ENCODE measurements around the gene EIF2AK3.

The EIF2AK3 gene

DNA sequence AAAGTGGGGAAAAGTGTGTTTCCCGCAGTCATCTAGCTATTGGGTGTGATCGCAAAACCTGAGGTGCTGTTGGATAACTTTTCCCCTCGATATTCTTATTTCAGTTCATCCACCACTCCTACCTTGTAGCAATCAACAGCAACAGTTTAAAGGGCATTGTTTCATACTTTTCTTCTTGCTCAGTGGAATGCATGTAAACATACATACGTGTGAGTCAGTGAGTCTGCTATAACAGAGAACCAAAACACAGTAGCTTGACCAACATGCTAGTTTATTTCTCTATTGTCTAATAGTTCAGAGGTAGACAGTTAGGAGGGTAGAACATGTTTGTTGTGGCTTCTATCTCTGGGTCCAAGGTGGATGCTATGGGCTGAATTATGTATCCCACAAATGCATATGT is 97.2 kb downstream of the EIF2AK3 start:
- H3K27me3 ChIP-seq (ENCODE audit: insufficient read depth, low read length): 0 out of 2 replicates have a peak, but pooled peaks cover 3% of the 10 kb centered on the region
- no peaks in the 10 kb centered on the region for H3K9me3 ChIP-seq (ENCODE audit: low read length)
- H3K79me2 ChIP-seq (ENCODE audit: insufficient read depth, low read length): no peaks in the 10 kb centered on the region
- H3K4me1 ChIP-seq (ENCODE audit: insufficient read depth, low read length, severe bottlenecking): no peaks in the 10 kb centered on the region
- no peaks in the 10 kb centered on the region for H4K20me1 ChIP-seq (ENCODE audit: insufficient read depth, low read length)
- no peak overlapping the region for H3K4me2 ChIP-seq (ENCODE audit: low read length)
- H3F3A ChIP-seq (ENCODE audit: insufficient read depth, low read length): no peaks in the 10 kb centered on the region
- H3K27ac ChIP-seq (ENCODE audit: low read depth, low read length, poor library complexity, severe bottlenecking): no peak overlapping the region
- H3K36me3 ChIP-seq (ENCODE audit: insufficient read depth, low read length): no peaks in the 10 kb centered on the region
- no peak overlapping the region for H3K9ac ChIP-seq (ENCODE audit: low read length)
- H2AFZ ChIP-seq (ENCODE audit: low read length): no peak overlapping the region
- TF ChIP-seq, protein P1, sequence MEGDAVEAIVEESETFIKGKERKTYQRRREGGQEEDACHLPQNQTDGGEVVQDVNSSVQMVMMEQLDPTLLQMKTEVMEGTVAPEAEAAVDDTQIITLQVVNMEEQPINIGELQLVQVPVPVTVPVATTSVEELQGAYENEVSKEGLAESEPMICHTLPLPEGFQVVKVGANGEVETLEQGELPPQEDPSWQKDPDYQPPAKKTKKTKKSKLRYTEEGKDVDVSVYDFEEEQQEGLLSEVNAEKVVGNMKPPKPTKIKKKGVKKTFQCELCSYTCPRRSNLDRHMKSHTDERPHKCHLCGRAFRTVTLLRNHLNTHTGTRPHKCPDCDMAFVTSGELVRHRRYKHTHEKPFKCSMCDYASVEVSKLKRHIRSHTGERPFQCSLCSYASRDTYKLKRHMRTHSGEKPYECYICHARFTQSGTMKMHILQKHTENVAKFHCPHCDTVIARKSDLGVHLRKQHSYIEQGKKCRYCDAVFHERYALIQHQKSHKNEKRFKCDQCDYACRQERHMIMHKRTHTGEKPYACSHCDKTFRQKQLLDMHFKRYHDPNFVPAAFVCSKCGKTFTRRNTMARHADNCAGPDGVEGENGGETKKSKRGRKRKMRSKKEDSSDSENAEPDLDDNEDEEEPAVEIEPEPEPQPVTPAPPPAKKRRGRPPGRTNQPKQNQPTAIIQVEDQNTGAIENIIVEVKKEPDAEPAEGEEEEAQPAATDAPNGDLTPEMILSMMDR (IDR thresholded peaks at IDR 0.05; ENCODE audit: low read length): no peak
- TF ChIP-seq EZH2 (IDR thresholded peaks at IDR 0.05; ENCODE audit: borderline replicate concordance, low read length): no peak
- H3K9me2 ChIP-seq (ENCODE audit: low read depth, low read length): no peaks in the 10 kb centered on the region
- no peak overlapping the region for H3K4me3 ChIP-seq (ENCODE audit: low read depth, low read length, poor library complexity, severe bottlenecking)

DNA sequence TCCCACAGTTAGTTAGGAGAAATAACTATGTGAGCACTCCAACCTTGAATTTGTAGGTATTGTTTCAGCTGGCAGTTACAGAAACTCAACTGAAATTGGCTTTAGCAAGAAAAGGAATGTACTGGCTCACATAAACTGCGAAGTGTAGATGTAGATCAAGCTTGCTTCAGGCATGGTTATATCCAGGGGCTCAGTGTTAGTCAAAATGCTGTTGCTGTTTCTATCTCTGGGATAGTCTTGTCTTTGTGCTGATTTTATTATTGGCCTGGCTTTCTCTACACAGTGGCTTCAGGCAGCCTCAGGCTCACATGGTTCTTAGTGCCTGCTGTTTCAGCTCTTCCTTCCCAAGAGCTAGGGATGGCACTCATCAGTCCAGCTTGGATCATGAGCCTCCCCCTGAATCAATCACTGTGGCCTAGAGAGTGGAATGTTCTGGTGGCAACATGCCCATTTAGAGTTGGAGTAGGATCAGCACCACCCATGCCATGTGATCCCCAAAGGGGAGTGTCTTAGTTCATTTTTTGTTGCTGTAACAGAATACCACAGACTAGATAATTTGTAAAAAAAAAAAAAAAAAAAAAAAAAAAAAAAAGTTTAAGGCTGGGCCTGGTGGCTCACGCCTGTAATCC is 105.7 kb downstream of the EIF2AK3 start:
- peaks cover 3% of the 10 kb centered on the region; the same call in 1 of the 2 replicates for H3K27me3 ChIP-seq (ENCODE audit: insufficient read depth, low read length)

DNA sequence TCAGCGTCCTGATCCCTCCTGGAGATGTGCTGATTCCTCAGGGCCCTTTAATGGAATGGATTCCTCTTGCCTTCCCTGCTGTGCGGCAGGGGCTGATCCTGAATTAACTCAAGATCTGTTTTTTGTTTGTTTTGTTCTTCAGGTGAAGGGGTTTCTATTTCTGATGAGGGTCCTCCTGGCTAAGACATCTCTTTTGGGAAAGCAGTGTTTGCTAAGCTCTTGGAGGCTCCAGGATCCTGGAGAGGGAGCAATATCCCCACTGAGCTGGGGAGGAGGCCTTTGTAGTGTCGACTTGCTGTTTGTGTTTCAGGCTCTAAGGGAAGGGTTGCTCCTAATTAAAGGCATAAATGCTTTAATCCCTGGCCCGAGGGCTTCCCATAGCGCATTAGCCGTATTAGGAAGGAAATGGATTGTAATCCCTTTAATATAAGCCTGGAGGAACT is 109.5 kb downstream of the EIF2AK3 start:
- Histone ChIP-seq H3K27ac (ENCODE audit: low read depth, low read length, poor library complexity, severe bottlenecking) (no peak overlapping the region), H3K27me3 (ENCODE audit: insufficient read depth, low read length) (peaks cover 3% of the 10 kb centered on the region; the same call in 1 of the 2 replicates), H3K36me3 (ENCODE audit: insufficient read depth, low read length) (no peaks in the 10 kb centered on the region), H3K9me3 (ENCODE audit: low read length) (no peaks in the 10 kb centered on the region), H3K4me3 (ENCODE audit: low read depth, low read length, poor library complexity, severe bottlenecking) (no peak overlapping the region), H3K4me1 (ENCODE audit: insufficient read depth, low read length, severe bottlenecking) (no peaks in the 10 kb centered on the region), H3K9me2 (ENCODE audit: low read depth, low read length) (no peaks in the 10 kb centered on the region), H4K20me1 (ENCODE audit: insufficient read depth, low read length) (no peaks in the 10 kb centered on the region), H3K79me2 (ENCODE audit: insufficient read depth, low read length) (no peaks in the 10 kb centered on the region), H3K9ac (ENCODE audit: low read length) (no peak overlapping the region), H2AFZ (ENCODE audit: low read length) (no peak overlapping the region), H3K4me2 (ENCODE audit: low read length) (no peak overlapping the region), H3F3A (ENCODE audit: insufficient read depth, low read length) (no peaks in the 10 kb centered on the region)
- no peak for TF ChIP-seq EZH2 (IDR thresholded peaks at IDR 0.05; ENCODE audit: borderline replicate concordance, low read length)
- TF ChIP-seq, protein P1 (IDR thresholded peaks at IDR 0.05; ENCODE audit: low read length): no peak

More for the DNA sequence above, 105.7 kb downstream of the EIF2AK3 start:
- Histone ChIP-seq H3K27ac (ENCODE audit: low read depth, low read length, poor library complexity, severe bottlenecking) (no peak overlapping the region), H3K9me3 (ENCODE audit: low read length) (no peaks in the 10 kb centered on the region), H3F3A (ENCODE audit: insufficient read depth, low read length) (no peaks in the 10 kb centered on the region), H3K36me3 (ENCODE audit: insufficient read depth, low read length) (no peaks in the 10 kb centered on the region), H3K4me1 (ENCODE audit: insufficient read depth, low read length, severe bottlenecking) (no peaks in the 10 kb centered on the region), H4K20me1 (ENCODE audit: insufficient read depth, low read length) (no peaks in the 10 kb centered on the region), H3K79me2 (ENCODE audit: insufficient read depth, low read length) (no peaks in the 10 kb centered on the region), H3K4me2 (ENCODE audit: low read length) (no peak overlapping the region), H3K9ac (ENCODE audit: low read length) (no peak overlapping the region), H3K4me3 (ENCODE audit: low read depth, low read length, poor library complexity, severe bottlenecking) (no peak overlapping the region), H3K9me2 (ENCODE audit: low read depth, low read length) (no peaks in the 10 kb centered on the region), H2AFZ (ENCODE audit: low read length) (no peak overlapping the region)
- no peak for TF ChIP-seq EZH2 (IDR thresholded peaks at IDR 0.05; ENCODE audit: borderline replicate concordance, low read length)
- TF ChIP-seq, protein P1 (IDR thresholded peaks at IDR 0.05; ENCODE audit: low read length): no peak

Data from OCI-LY1 (cell line).